Hepatocyte (in vitro differentiated cells): Measurements from ENCODE around the gene ZNF892. TPM values are rescaled to one million over a fixed set of nuclear protein-coding genes. Genes with fewer than 3 reads are reported as not detected.
"Not testable (repeated sequence)": the region's sequence is repeated elsewhere in the genome, so short reads cannot be mapped to it uniquely, and the experiment has no call there.

Experiments
- DNase-seq: peaks from one replicate; pipeline ENCODE4 v3.0.0-alpha.2; 2016; ENCODE audit warnings: low spot score
- H2AFZ ChIP-seq: fragments of 200-600 bp; sonication (generic); 2 replicates; pipeline ENCODE4 v1.6.0; 2016; ENCODE audit warnings: antibody characterized with exemption, mild to moderate bottlenecking
- H3K27ac ChIP-seq: fragments of 200-600 bp; sonication (generic); 2 replicates; pipeline ENCODE4 v1.5.1; 2016; ENCODE audit warnings: mild to moderate bottlenecking
- H3K27me3 ChIP-seq: fragments of 200-600 bp; sonication (generic); 2 replicates; pipeline ENCODE4 v1.6.1; 2016
- H3K36me3 ChIP-seq: fragments of 200-600 bp; sonication (generic); replicated peaks from 2 replicates; pipeline ENCODE4 v1.5.1; 2016; ENCODE audit warnings: low read depth; ENCODE audit not compliant: insufficient read depth
- H3K4me1 ChIP-seq: fragments of 200-600 bp; sonication (generic); 2 replicates; pipeline ENCODE4 v1.5.1; 2016; ENCODE audit warnings: mild to moderate bottlenecking, moderate library complexity; ENCODE audit not compliant: insufficient read depth
- H3K4me2 ChIP-seq: fragments of 200-600 bp; sonication (generic); 2 replicates; pipeline ENCODE4 v1.6.0; 2016
- H3K4me3 ChIP-seq: fragments of 200-600 bp; sonication (generic); 2 replicates; pipeline ENCODE4 v1.5.1; 2016; ENCODE audit warnings: mild to moderate bottlenecking
- H3K79me2 ChIP-seq: fragments of 200-600 bp; sonication (generic); 2 replicates; pipeline ENCODE4 v1.6.0; 2017; ENCODE audit warnings: mild to moderate bottlenecking
- H3K9me2 ChIP-seq: fragments of 200-600 bp; sonication (generic); replicated peaks from 2 replicates; pipeline ENCODE4 v1.6.0; 2017; ENCODE audit warnings: mild to moderate bottlenecking; ENCODE audit not compliant: insufficient read depth
- H3K9me3 ChIP-seq: fragments of 200-600 bp; sonication (generic); 2 replicates; pipeline ENCODE4 v1.5.1; 2016; ENCODE audit warnings: low read depth, mild to moderate bottlenecking
- H4K20me1 ChIP-seq: fragments of 200-600 bp; sonication (generic); 2 replicates; pipeline ENCODE4 v1.6.0; 2016; ENCODE audit warnings: mild to moderate bottlenecking; ENCODE audit not compliant: insufficient read depth, poor library complexity, severe bottlenecking
- CTCF ChIP-seq: fragments of 200-600 bp; sonication (generic); IDR thresholded peaks from 2 replicates; pipeline ENCODE4 v1.5.1; 2016; ENCODE audit warnings: antibody characterized with exemption, mild to moderate bottlenecking; ENCODE audit not compliant: poor library complexity
- EZH2 ChIP-seq: fragments of 200-600 bp; sonication (generic); IDR thresholded peaks from 2 replicates; pipeline ENCODE4 v1.6.1; 2016; ENCODE audit warnings: antibody characterized with exemption, mild to moderate bottlenecking, borderline replicate concordance
- EZH2phosphoT487 ChIP-seq: fragments of 200-600 bp; sonication (generic); IDR thresholded peaks from one replicate; pipeline ENCODE4 v1.6.1; 2018; ENCODE audit warnings: antibody characterized with exemption, mild to moderate bottlenecking, low read depth, moderate library complexity; ENCODE audit not compliant: unreplicated experiment, severe bottlenecking
- WGBS: methylation state at CpG from one replicate; pipeline ENCODE4 v1.1.6; 2016; ENCODE audit warnings: low lambda C conversion rate; ENCODE audit errors: missing lambda C conversion rate; 5-methylcytosine and 5-hydroxymethylcytosine counted together
- polyA plus RNA-seq: library from polyadenylated mRNA; unstranded; fragments of >200 nt; fragmentation: Nextera tagmentation; extraction: Ambion mirVana; gene quantifications from 2 replicates; pipeline ENCODE4 v1.2.1, GENCODE V29; 2016
- total RNA-seq: library from RNA; depleted of rRNA; stranded (reverse); fragments of >200 nt; gene quantifications from 2 replicates; pipeline ENCODE4 v1.2.3, GENCODE V29; 2014

Gene ZNF892
- total and polyA plus RNA-seq, 2 experiments from 2014 or later, result 0.66 to 3.7 TPM

GRCh38 chr2:95238131-95238530, 30.8 kb downstream of the ZNF892 start:
- Histone ChIP-seq H3K27ac (no peak overlapping the region), H3K79me2 (no peaks in the 10 kb centered on the region), H2AFZ (no peak overlapping the region), H3K27me3 (no peaks in the 10 kb centered on the region), H3K36me3 (no peaks in the 10 kb centered on the region), H3K4me1 (no peaks in the 10 kb centered on the region), H3K4me3 (no peak overlapping the region), H4K20me1 (no peaks in the 10 kb centered on the region), H3K9me3 (no peaks in the 10 kb centered on the region), H3K9me2 (no peaks in the 10 kb centered on the region), H3K4me2 (no peak overlapping the region)
- no peak for DNase-seq
- no peak for TF ChIP-seq EZH2
- TF ChIP-seq EZH2phosphoT487, result no peak
- TF ChIP-seq CTCF, result no peak

GRCh38 chr2:95240091-95240490, 32.8 kb downstream of the ZNF892 start:
- Histone ChIP-seq H3K9me3 (no peaks in the 10 kb centered on the region), H3K27ac (no peak overlapping the region), H3K27me3 (no peaks in the 10 kb centered on the region), H3K79me2 (no peaks in the 10 kb centered on the region), H3K4me3 (no peak overlapping the region), H3K4me2 (no peak overlapping the region), H3K4me1 (no peaks in the 10 kb centered on the region), H3K36me3 (no peaks in the 10 kb centered on the region), H4K20me1 (no peaks in the 10 kb centered on the region), H3K9me2 (no peaks in the 10 kb centered on the region), H2AFZ (no peak overlapping the region)
- 94% methylated on average over 5 of the region's 5 CpGs for WGBS
- DNase-seq, result no peak
- TF ChIP-seq EZH2 (no peak), EZH2phosphoT487 (no peak), CTCF (no peak)

GRCh38 chr2:95240556-95240955, 33.2 kb downstream of the ZNF892 start:
- Histone ChIP-seq H3K9me3 (peaks cover under 1% of the 10 kb centered on the region), H3K4me2 (no peak overlapping the region), H3K36me3 (no peaks in the 10 kb centered on the region), H3K27me3 (no peaks in the 10 kb centered on the region), H4K20me1 (no peaks in the 10 kb centered on the region), H3K27ac (no peak overlapping the region), H3K4me1 (no peaks in the 10 kb centered on the region), H3K4me3 (no peak overlapping the region), H2AFZ (no peak overlapping the region), H3K79me2 (no peaks in the 10 kb centered on the region), H3K9me2 (no peaks in the 10 kb centered on the region)
- no peak for DNase-seq
- 89% methylated on average over 5 of the region's 5 CpGs for WGBS
- TF ChIP-seq EZH2 (no peak), EZH2phosphoT487 (no peak), CTCF (no peak)

- not testable (repeated sequence) for H3K4me1 ChIP-seq, H3K4me2 ChIP-seq, H3K36me3 ChIP-seq, H3K4me3 ChIP-seq, DNase-seq, H3K27ac ChIP-seq, H2AFZ ChIP-seq, H3K79me2 ChIP-seq, H3K9me2 ChIP-seq, H3K9me3 ChIP-seq, H4K20me1 ChIP-seq, H3K27me3 ChIP-seq
- WGBS, result 89% methylated on average over 1 of the region's 1 CpG
Measured at GRCh38 chr2:95242084-95242483, 34.8 kb downstream of the ZNF892 start.

Other genes with a start within 250 kb of the ZNF892 start
- 1.4 TPM in 1 of 2 replicates, not detected in the other for gene MAL, start 181.8 kb upstream of the ZNF892 start, total RNA-seq
- not detected in 2 replicates for gene MAL, start 181.8 kb upstream of the ZNF892 start, polyA plus RNA-seq
- 44.3 and 44.4 TPM in 2 replicates for gene MRPS5, start 85.7 kb upstream of the ZNF892 start, total RNA-seq
- 52.4 and 55.3 TPM in 2 replicates for gene MRPS5, start 85.7 kb upstream of the ZNF892 start, polyA plus RNA-seq
- gene ZNF514, start 47.7 kb upstream of the ZNF892 start, total RNA-seq, result 11.8 and 14.6 TPM in 2 replicates
- 4.2 and 9.3 TPM in 2 replicates for gene ZNF514, start 47.7 kb upstream of the ZNF892 start, polyA plus RNA-seq
- gene ZNF2, start 41.7 kb upstream of the ZNF892 start, total RNA-seq, result 3.7 and 4.5 TPM in 2 replicates
- gene ZNF2, start 41.7 kb upstream of the ZNF892 start, polyA plus RNA-seq, result 2.1 and 2.2 TPM in 2 replicates
- 1.2 and 2.8 TPM in 2 replicates for gene PROM2, start 66.9 kb downstream of the ZNF892 start, total RNA-seq
- 2.1 and 2.6 TPM in 2 replicates for gene PROM2, start 66.9 kb downstream of the ZNF892 start, polyA plus RNA-seq
- gene KCNIP3, start 89.8 kb downstream of the ZNF892 start, total RNA-seq, result 2.1 and 6.1 TPM in 2 replicates
- 3.7 and 6.5 TPM in 2 replicates for gene KCNIP3, start 89.8 kb downstream of the ZNF892 start, polyA plus RNA-seq
- gene FAHD2A, start 195.2 kb downstream of the ZNF892 start, total RNA-seq, result 29.1 and 30.1 TPM in 2 replicates
- gene FAHD2A, start 195.2 kb downstream of the ZNF892 start, polyA plus RNA-seq, result 33.3 and 36.9 TPM in 2 replicates